Stomach (tissue), 4 donors: ENCODE measurements around the gene EGLN2.

Experiments used
- CTCF ChIP-seq, 7 experiments: fragments of 450-650 bp in 4 of 7; fragments of 200-600 bp in 3 of 7; sonication (generic) in 3 of 7; IDR thresholded peaks; one replicate each; pipeline ENCODE4 v1.5.1; 2016 to 2019; ENCODE audit warnings: antibody characterized with exemption in 7 of 7, control low read depth in 2 of 7, mild to moderate bottlenecking in 1 of 7
- EP300 ChIP-seq: sonication (generic); formaldehyde crosslinking; IDR thresholded peaks from one replicate; pipeline ENCODE4 v1.6.1; 2017; ENCODE audit warnings: antibody characterized with exemption

GRCh38 chr19:40781140-40781539 is 17.9 kb upstream of the EGLN2 start:
- TF ChIP-seq CTCF (IDR thresholded peaks at IDR 0.05), result no peak
- no peak for TF ChIP-seq EP300
